Umbilical cord (tissue), 2 donors: Measurements from ENCODE around the gene ALDH18A1. TPM values are rescaled to one million over a fixed set of nuclear protein-coding genes. Genes with fewer than 3 reads are reported as not detected.
"Not testable (repeated sequence)": the region's sequence is repeated elsewhere in the genome, so short reads cannot be mapped to it uniquely, and the experiment has no call there.

Experiments
- DNase-seq: peaks from one replicate; pipeline ENCODE4 v3.0.0-alpha.2; 2015; ENCODE audit warnings: low spot score
- total RNA-seq: library from RNA; depleted of rRNA; stranded (reverse); fragments of >200 nt; gene quantifications from one replicate; pipeline ENCODE4 v1.2.3, GENCODE V29; 2014; ENCODE audit warnings: low replicate concordance; ENCODE audit not compliant: insufficient read depth

ALDH18A1 gene
- total RNA-seq, 1 donor from 2014 or later: 168 TPM

GRCh38 chr10:95650232-95650631, 6.3 kb downstream of the ALDH18A1 start:
- DNase-seq: no peak

GRCh38 chr10:95648138-95648537, 8.4 kb downstream of the ALDH18A1 start:
- DNase-seq: no peak

- no peak for DNase-seq
Observed at GRCh38 chr10:95646160-95646559, 10.4 kb downstream of the ALDH18A1 start.

GRCh38 chr10:95644901-95645300, 11.6 kb downstream of the ALDH18A1 start:
- DNase-seq: no peak

- no peak for DNase-seq
Observed at GRCh38 chr10:95640891-95641315, 15.6 kb downstream of the ALDH18A1 start.

- no peak for DNase-seq
Observed at GRCh38 chr10:95637911-95638310, 18.6 kb downstream of the ALDH18A1 start.

GRCh38 chr10:95637140-95637539, 19.4 kb downstream of the ALDH18A1 start:
- DNase-seq: no peak

- no peak for DNase-seq
Observed at GRCh38 chr10:95635319-95635733, 21.2 kb downstream of the ALDH18A1 start.

- DNase-seq: no peak
Observed at GRCh38 chr10:95628786-95629185, 27.7 kb downstream of the ALDH18A1 start.

GRCh38 chr10:95626500-95626899, 30.0 kb downstream of the ALDH18A1 start:
- DNase-seq: no peak

- DNase-seq: not testable (repeated sequence)
Observed at GRCh38 chr10:95620415-95620814, 36.1 kb downstream of the ALDH18A1 start.

GRCh38 chr10:95618101-95618500, 38.4 kb downstream of the ALDH18A1 start:
- DNase-seq: no peak

- no peak for DNase-seq
Observed at GRCh38 chr10:95616446-95616845, 40.1 kb downstream of the ALDH18A1 start.

- no peak for DNase-seq
Observed at GRCh38 chr10:95613330-95613729, 43.2 kb downstream of the ALDH18A1 start.

- no peak for DNase-seq
Observed at GRCh38 chr10:95610727-95611126, 45.8 kb downstream of the ALDH18A1 start.

GRCh38 chr10:95606922-95607321, 49.6 kb downstream of the ALDH18A1 start:
- DNase-seq: no peak

GRCh38 chr10:95605163-95605562, 51.3 kb downstream of the ALDH18A1 start:
- DNase-seq: peak; percentile 76

- no peak for DNase-seq
Observed at GRCh38 chr10:95604630-95605029, 51.9 kb downstream of the ALDH18A1 start.

GRCh38 chr10:95602382-95602781, 54.1 kb downstream of the ALDH18A1 start:
- DNase-seq: no peak

GRCh38 chr10:95601116-95601719, 55.3 kb downstream of the ALDH18A1 start:
- peak; percentile 96 for DNase-seq

- DNase-seq: no peak
Observed at GRCh38 chr10:95600158-95600557, 56.4 kb downstream of the ALDH18A1 start.

- DNase-seq: no peak
Observed at GRCh38 chr10:95597788-95598187, 58.7 kb downstream of the ALDH18A1 start.

GRCh38 chr10:95588025-95588424, 68.5 kb downstream of the ALDH18A1 start:
- no peak for DNase-seq
